ENCODE measurements around the gene PGAM1.

The PGAM1 gene

DNA sequence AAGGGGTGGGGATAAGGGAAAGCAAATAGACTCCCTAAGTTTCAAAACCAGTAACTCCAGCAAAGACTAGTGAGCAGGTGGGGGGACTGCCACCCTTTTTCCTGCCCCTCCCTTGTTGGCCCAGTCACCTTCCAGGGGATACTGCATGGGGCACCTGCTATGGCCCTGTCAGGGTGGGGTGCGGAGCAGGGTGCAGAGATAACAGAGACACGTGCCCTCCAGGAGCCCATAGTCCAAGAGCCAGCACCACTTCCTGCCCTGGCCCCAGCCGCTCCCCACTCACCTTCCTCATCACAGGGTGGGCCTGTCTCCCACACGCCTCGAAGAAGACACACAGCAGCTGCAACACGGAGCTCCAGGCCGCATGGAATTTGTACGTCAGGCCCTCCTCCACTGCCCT lies 45.5 kb upstream of the PGAM1 start:
- H3K9ac ChIP-seq (ENCODE audit: low read length): no peak overlapping the region
- no peaks in the 10 kb centered on the region for H4K20me1 ChIP-seq (ENCODE audit: insufficient read depth, low read length)
- H3K27ac ChIP-seq (ENCODE audit: low read depth, low read length, poor library complexity, severe bottlenecking): no peak overlapping the region
- no peak overlapping the region for H2AFZ ChIP-seq (ENCODE audit: low read length)
- no peak overlapping the region for H3K4me2 ChIP-seq (ENCODE audit: low read length)
- H3K27me3 ChIP-seq (ENCODE audit: insufficient read depth, low read length): no peaks in the 10 kb centered on the region
- no peaks in the 10 kb centered on the region for H3F3A ChIP-seq (ENCODE audit: insufficient read depth, low read length)
- H3K4me1 ChIP-seq (ENCODE audit: insufficient read depth, low read length, severe bottlenecking): no peaks in the 10 kb centered on the region
- H3K36me3 ChIP-seq (ENCODE audit: insufficient read depth, low read length): peaks cover 7% of the 10 kb centered on the region; the same call in 1 of the 2 replicates
- no peaks in the 10 kb centered on the region for H3K79me2 ChIP-seq (ENCODE audit: insufficient read depth, low read length)
- TF ChIP-seq, protein P1, sequence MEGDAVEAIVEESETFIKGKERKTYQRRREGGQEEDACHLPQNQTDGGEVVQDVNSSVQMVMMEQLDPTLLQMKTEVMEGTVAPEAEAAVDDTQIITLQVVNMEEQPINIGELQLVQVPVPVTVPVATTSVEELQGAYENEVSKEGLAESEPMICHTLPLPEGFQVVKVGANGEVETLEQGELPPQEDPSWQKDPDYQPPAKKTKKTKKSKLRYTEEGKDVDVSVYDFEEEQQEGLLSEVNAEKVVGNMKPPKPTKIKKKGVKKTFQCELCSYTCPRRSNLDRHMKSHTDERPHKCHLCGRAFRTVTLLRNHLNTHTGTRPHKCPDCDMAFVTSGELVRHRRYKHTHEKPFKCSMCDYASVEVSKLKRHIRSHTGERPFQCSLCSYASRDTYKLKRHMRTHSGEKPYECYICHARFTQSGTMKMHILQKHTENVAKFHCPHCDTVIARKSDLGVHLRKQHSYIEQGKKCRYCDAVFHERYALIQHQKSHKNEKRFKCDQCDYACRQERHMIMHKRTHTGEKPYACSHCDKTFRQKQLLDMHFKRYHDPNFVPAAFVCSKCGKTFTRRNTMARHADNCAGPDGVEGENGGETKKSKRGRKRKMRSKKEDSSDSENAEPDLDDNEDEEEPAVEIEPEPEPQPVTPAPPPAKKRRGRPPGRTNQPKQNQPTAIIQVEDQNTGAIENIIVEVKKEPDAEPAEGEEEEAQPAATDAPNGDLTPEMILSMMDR (IDR thresholded peaks at IDR 0.05; ENCODE audit: low read length): no peak
- no peak for TF ChIP-seq EZH2 (IDR thresholded peaks at IDR 0.05; ENCODE audit: borderline replicate concordance, low read length)
- H3K4me3 ChIP-seq (ENCODE audit: low read depth, low read length, poor library complexity, severe bottlenecking): no peak overlapping the region
- H3K9me3 ChIP-seq (ENCODE audit: low read length): no peaks in the 10 kb centered on the region
- H3K9me2 ChIP-seq (ENCODE audit: low read depth, low read length): no peaks in the 10 kb centered on the region

DNA sequence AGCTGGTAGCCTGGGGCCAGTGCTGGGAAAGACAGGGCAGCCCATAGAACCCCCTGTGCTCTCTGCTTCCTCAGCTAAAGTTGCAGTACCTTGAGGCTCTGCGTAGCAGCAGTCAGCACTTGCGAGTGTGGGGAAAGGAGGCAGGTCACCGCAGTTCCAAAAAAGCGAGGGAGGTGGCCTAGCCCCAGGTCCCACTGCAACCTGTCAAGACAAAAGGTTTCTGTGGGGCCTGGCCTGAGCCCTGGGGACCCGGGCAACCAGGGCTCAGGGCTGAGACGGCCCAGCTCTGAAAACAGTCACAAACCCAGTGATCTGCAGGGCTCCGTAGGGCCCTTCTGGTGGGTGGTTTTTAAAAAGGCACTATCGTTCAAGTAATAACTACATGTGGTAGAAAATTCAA lies 44.4 kb upstream of the PGAM1 start:
- peaks cover 12% of the 10 kb centered on the region; the same call in 1 of the 2 replicates for H3K36me3 ChIP-seq (ENCODE audit: insufficient read depth, low read length)
- no peaks in the 10 kb centered on the region for H3K4me1 ChIP-seq (ENCODE audit: insufficient read depth, low read length, severe bottlenecking)
- no peak overlapping the region for H2AFZ ChIP-seq (ENCODE audit: low read length)
- no peak overlapping the region for H3K27ac ChIP-seq (ENCODE audit: low read depth, low read length, poor library complexity, severe bottlenecking)
- H3K27me3 ChIP-seq (ENCODE audit: insufficient read depth, low read length): no peaks in the 10 kb centered on the region
- H3F3A ChIP-seq (ENCODE audit: insufficient read depth, low read length): no peaks in the 10 kb centered on the region
- no peak overlapping the region for H3K4me3 ChIP-seq (ENCODE audit: low read depth, low read length, poor library complexity, severe bottlenecking)
- no peaks in the 10 kb centered on the region for H4K20me1 ChIP-seq (ENCODE audit: insufficient read depth, low read length)
- no peak overlapping the region for H3K4me2 ChIP-seq (ENCODE audit: low read length)
- no peaks in the 10 kb centered on the region for H3K79me2 ChIP-seq (ENCODE audit: insufficient read depth, low read length)
- no peaks in the 10 kb centered on the region for H3K9me2 ChIP-seq (ENCODE audit: low read depth, low read length)
- TF ChIP-seq, protein P1 (IDR thresholded peaks at IDR 0.05; ENCODE audit: low read length): no peak
- no peak for TF ChIP-seq EZH2 (IDR thresholded peaks at IDR 0.05; ENCODE audit: borderline replicate concordance, low read length)
- no peaks in the 10 kb centered on the region for H3K9me3 ChIP-seq (ENCODE audit: low read length)
- no peak overlapping the region for H3K9ac ChIP-seq (ENCODE audit: low read length)

DNA sequence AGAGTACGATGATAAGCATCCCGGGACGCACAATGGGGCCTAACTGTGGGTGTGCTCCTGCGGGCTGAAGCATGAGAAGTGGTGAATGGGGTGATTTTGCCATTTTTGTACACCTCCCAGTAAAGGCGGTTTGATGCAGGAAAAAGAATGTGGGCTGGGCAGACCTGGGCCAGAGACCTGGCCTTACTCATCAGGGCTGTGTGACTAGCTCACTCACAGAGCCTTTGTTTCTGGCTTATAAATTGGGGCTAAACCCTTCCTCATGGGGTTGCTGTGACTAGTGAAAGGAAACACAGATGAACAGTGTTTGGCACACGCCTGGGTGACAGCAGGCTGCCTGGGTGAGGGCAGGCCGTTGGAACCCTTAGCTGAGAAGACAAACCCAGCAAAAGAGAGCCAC lies 42.8 kb upstream of the PGAM1 start:
- no peaks in the 10 kb centered on the region for H3K4me1 ChIP-seq (ENCODE audit: insufficient read depth, low read length, severe bottlenecking)
- no peaks in the 10 kb centered on the region for H3K9me3 ChIP-seq (ENCODE audit: low read length)
- TF ChIP-seq, protein P1 (IDR thresholded peaks at IDR 0.05; ENCODE audit: low read length): no peak
- no peak for TF ChIP-seq EZH2 (IDR thresholded peaks at IDR 0.05; ENCODE audit: borderline replicate concordance, low read length)
- H3K9ac ChIP-seq (ENCODE audit: low read length): no peak overlapping the region
- no peaks in the 10 kb centered on the region for H4K20me1 ChIP-seq (ENCODE audit: insufficient read depth, low read length)
- H3K9me2 ChIP-seq (ENCODE audit: low read depth, low read length): no peaks in the 10 kb centered on the region
- no peak overlapping the region for H3K4me2 ChIP-seq (ENCODE audit: low read length)
- H3K79me2 ChIP-seq (ENCODE audit: insufficient read depth, low read length): no peaks in the 10 kb centered on the region
- no peaks in the 10 kb centered on the region for H3F3A ChIP-seq (ENCODE audit: insufficient read depth, low read length)
- H3K27ac ChIP-seq (ENCODE audit: low read depth, low read length, poor library complexity, severe bottlenecking): no peak overlapping the region
- H2AFZ ChIP-seq (ENCODE audit: low read length): no peak overlapping the region
- no peaks in the 10 kb centered on the region for H3K27me3 ChIP-seq (ENCODE audit: insufficient read depth, low read length)
- peaks cover 12% of the 10 kb centered on the region; the same call in 1 of the 2 replicates for H3K36me3 ChIP-seq (ENCODE audit: insufficient read depth, low read length)
- no peak overlapping the region for H3K4me3 ChIP-seq (ENCODE audit: low read depth, low read length, poor library complexity, severe bottlenecking)

All from OCI-LY1 (cell line).